Stimulated activated CD8-positive, alpha-beta memory T cell treated with anti-CD3 and anti-CD28 coated beads, Interleukin-15, amount 100 ng/mL, for 48 hours (primary cell): ENCODE data around the gene ZNF213.
"Not testable (repeated sequence)": the region's sequence is repeated elsewhere in the genome, so short reads cannot be mapped to it uniquely, and the experiment has no call there.

ENCODE experiments used
- DNase-seq, 2 donors: peaks; one replicate each; pipeline ENCODE4 v3.0.0-alpha.2; 2020; ENCODE audit warnings: low read depth in 2 of 2

The ZNF213 gene

GRCh38 chr16:3170440-3171180 lies 35.8 kb downstream of the ZNF213 start:
- DNase-seq: no peak

- DNase-seq: peak; percentile 62 to 64
Observed at GRCh38 chr16:3171181-3171854, 36.5 kb downstream of the ZNF213 start.

- DNase-seq: peak in 1 of 2 donors; percentile 60
Observed at GRCh38 chr16:3171855-3172593, 37.2 kb downstream of the ZNF213 start.

GRCh38 chr16:3173892-3174617 lies 39.2 kb downstream of the ZNF213 start:
- no peak for DNase-seq

GRCh38 chr16:3174618-3175148 lies 39.9 kb downstream of the ZNF213 start:
- no peak for DNase-seq

GRCh38 chr16:3175157-3176093 lies 40.6 kb downstream of the ZNF213 start:
- DNase-seq: peak in 1 of 2 donors; percentile 57

GRCh38 chr16:3179651-3180050 lies 44.8 kb downstream of the ZNF213 start:
- DNase-seq: no peak

- DNase-seq: no peak
Observed at GRCh38 chr16:3180445-3180878, 45.6 kb downstream of the ZNF213 start.

GRCh38 chr16:3182293-3182607 lies 47.4 kb downstream of the ZNF213 start:
- DNase-seq: not testable (repeated sequence)

GRCh38 chr16:3182608-3183444 lies 48.0 kb downstream of the ZNF213 start:
- no peak for DNase-seq

GRCh38 chr16:3183445-3184139 lies 48.8 kb downstream of the ZNF213 start:
- no peak for DNase-seq

- no peak for DNase-seq
Observed at GRCh38 chr16:3186946-3187690, 52.3 kb downstream of the ZNF213 start.

- DNase-seq: peak; percentile 71 to 81
Observed at GRCh38 chr16:3187798-3188674, 53.2 kb downstream of the ZNF213 start, which contains the start of gene OR1F1. Gene OR1F1 (plus strand): TSS chr16:3188204.

- DNase-seq: no peak
Observed at GRCh38 chr16:3188675-3188924, 53.8 kb downstream of the ZNF213 start.

- DNase-seq: peak; percentile 57 to 60
Observed at GRCh38 chr16:3188925-3189825, 54.3 kb downstream of the ZNF213 start.

- no peak for DNase-seq
Observed at GRCh38 chr16:3189869-3190268, 55.0 kb downstream of the ZNF213 start.

GRCh38 chr16:3190949-3191353 lies 56.1 kb downstream of the ZNF213 start:
- no peak for DNase-seq
